ENCODE results near the gene HIVEP3. TPM values are rescaled to one million over a fixed set of nuclear protein-coding genes. Genes with fewer than 3 reads are reported as not detected.

Gene HIVEP3
- total RNA-seq, 4 donors from 2014 or later, result 4.2 to 6.5 (median 4.7) TPM

GRCh38 chr1:41901551-41901950, 17.2 kb downstream of the HIVEP3 start:
- WGBS, 2 donors, result 90 to 92% methylated on average over 3 of the region's 3 CpGs
- no peaks in the 10 kb centered on the region for H3K36me3 ChIP-seq
- peaks cover 0 to 19% (median 0%) of the 10 kb centered on the region in 4 donors for H3K4me1 ChIP-seq
- peak in 1 of 2 donors; percentile 1 for DNase-seq (ENCODE audit: low spot score in 2 of 2)
- no peaks in the 10 kb centered on the region for H3K27me3 ChIP-seq
- H3K27ac ChIP-seq, result no peak overlapping the region
- no peak overlapping the region for H3K4me3 ChIP-seq
- TF ChIP-seq EP300 (IDR thresholded peaks at IDR 0.05) (no peak), POLR2A (IDR thresholded peaks at IDR 0.05) (no peak), CTCF (IDR thresholded peaks at IDR 0.05) (no peak)
- no peaks in the 10 kb centered on the region for H3K9me3 ChIP-seq

- H3K4me1 ChIP-seq, result peaks cover 0 to 19% (median 0%) of the 10 kb centered on the region in 4 donors
- TF ChIP-seq CTCF (IDR thresholded peaks at IDR 0.05) (no peak), POLR2A (IDR thresholded peaks at IDR 0.05) (no peak), EP300 (IDR thresholded peaks at IDR 0.05) (no peak)
- H3K36me3 ChIP-seq, result no peaks in the 10 kb centered on the region
- H3K27me3 ChIP-seq, result no peaks in the 10 kb centered on the region
- no peak for DNase-seq (ENCODE audit: low spot score in 2 of 2)
- 88 to 94% methylated on average over 9 of the region's 9 CpGs for WGBS, 2 donors
- H3K27ac ChIP-seq, result no peak overlapping the region
- no peaks in the 10 kb centered on the region for H3K9me3 ChIP-seq
- H3K4me3 ChIP-seq, result no peak overlapping the region
Observed at GRCh38 chr1:41900603-41901444, 17.9 kb downstream of the HIVEP3 start.

GRCh38 chr1:41898191-41898713, 20.5 kb downstream of the HIVEP3 start:
- TF ChIP-seq POLR2A (IDR thresholded peaks at IDR 0.05), result no peak
- TF ChIP-seq CTCF (IDR thresholded peaks at IDR 0.05), result no peak
- TF ChIP-seq EP300 (IDR thresholded peaks at IDR 0.05), result no peak
- H3K27me3 ChIP-seq, result no peaks in the 10 kb centered on the region
- H3K4me1 ChIP-seq, result peaks cover 0 to 27% (median 6%) of the 10 kb centered on the region in 4 donors
- 73 to 77% methylated on average over 6 of the region's 6 CpGs for whole genome bisulfite sequencing, 2 donors
- DNase-seq (ENCODE audit: low spot score in 2 of 2), result no peak
- H3K4me3 ChIP-seq, result no peak overlapping the region
- H3K27ac ChIP-seq, result no peak overlapping the region
- no peaks in the 10 kb centered on the region for H3K9me3 ChIP-seq
- no peaks in the 10 kb centered on the region for H3K36me3 ChIP-seq

GRCh38 chr1:41895552-41895951, 23.2 kb downstream of the HIVEP3 start:
- no peak for TF ChIP-seq EP300 (IDR thresholded peaks at IDR 0.05)
- no peaks in the 10 kb centered on the region for H3K36me3 ChIP-seq
- WGBS, 2 donors, result 85 to 91% methylated on average over 4 of the region's 4 CpGs
- no peak overlapping the region for H3K4me3 ChIP-seq
- DNase-seq (ENCODE audit: low spot score in 2 of 2), result no peak
- no peaks in the 10 kb centered on the region for H3K9me3 ChIP-seq
- H3K27ac ChIP-seq, result no peak overlapping the region
- no peaks in the 10 kb centered on the region for H3K27me3 ChIP-seq
- H3K4me1 ChIP-seq, result peaks cover 0 to 33% (median 17%) of the 10 kb centered on the region in 4 donors

- Histone ChIP-seq H3K36me3 (no peaks in the 10 kb centered on the region), H3K9me3 (no peaks in the 10 kb centered on the region), H3K4me1 (peaks cover 0 to 39% (median 20%) of the 10 kb centered on the region in 4 donors), H3K27me3 (no peaks in the 10 kb centered on the region), H3K27ac (no peak overlapping the region), H3K4me3 (no peak overlapping the region)
- DNase-seq (ENCODE audit: low spot score in 2 of 2), result no peak
- TF ChIP-seq CTCF (IDR thresholded peaks at IDR 0.05) (no peak), POLR2A (IDR thresholded peaks at IDR 0.05) (no peak), EP300 (IDR thresholded peaks at IDR 0.05) (no peak)
- 74 to 77% methylated on average over 6 of the region's 6 CpGs for WGBS, 2 donors
Observed at GRCh38 chr1:41894808-41895483, 23.8 kb downstream of the HIVEP3 start.

Data from tibial nerve (tissue), 4 donors.